Fibroblast of skin of left quadriceps (primary cell): ENCODE measurements around the gene NEB.
"Not testable (repeated sequence)": the region's sequence is repeated elsewhere in the genome, so short reads cannot be mapped to it uniquely, and the experiment has no call there.

Experiments
- DNase-seq, 2 experiments: peaks; one replicate each; pipeline ENCODE4 v3.0.0-alpha.2; 2013; ENCODE audit warnings: low read depth in 2 of 2

NEB gene

GRCh38 chr2:151557883-151558282, 176.4 kb downstream of the NEB start:
- not testable (repeated sequence) for DNase-seq

GRCh38 chr2:151556121-151556520, 178.2 kb downstream of the NEB start:
- DNase-seq: no peak

GRCh38 chr2:151552287-151552686, 182.0 kb downstream of the NEB start:
- DNase-seq: no peak

GRCh38 chr2:151551556-151551955, 182.7 kb downstream of the NEB start:
- DNase-seq: no peak

GRCh38 chr2:151549191-151549590, 185.1 kb downstream of the NEB start:
- DNase-seq: no peak

GRCh38 chr2:151544449-151544848, 189.8 kb downstream of the NEB start:
- DNase-seq: no peak

- peak; percentile 29 to 44 for DNase-seq
These were observed 190.4 kb downstream of the NEB start for GRCh38 chr2:151543876-151544275.

- DNase-seq: no peak
These were observed 200.3 kb downstream of the NEB start for GRCh38 chr2:151534001-151534400.

- no peak for DNase-seq
These were observed 201.1 kb downstream of the NEB start for GRCh38 chr2:151533127-151533526.

- no peak for DNase-seq
These were observed 207.6 kb downstream of the NEB start for GRCh38 chr2:151526572-151527090.

GRCh38 chr2:151525821-151526373, 208.4 kb downstream of the NEB start:
- no peak for DNase-seq

- DNase-seq: peak; percentile 22 to 34
These were observed 210.4 kb downstream of the NEB start for GRCh38 chr2:151523850-151524249.

- DNase-seq: no peak
These were observed 211.7 kb downstream of the NEB start for GRCh38 chr2:151522556-151522955.

GRCh38 chr2:151520976-151521375, 213.3 kb downstream of the NEB start:
- DNase-seq: no peak

- DNase-seq: no peak
These were observed 215.5 kb downstream of the NEB start for GRCh38 chr2:151518802-151519201.

GRCh38 chr2:151508519-151508918, 225.8 kb downstream of the NEB start:
- no peak for DNase-seq

GRCh38 chr2:151506170-151506569, 228.1 kb downstream of the NEB start:
- DNase-seq: no peak

GRCh38 chr2:151498178-151498577, 236.1 kb downstream of the NEB start:
- DNase-seq: no peak

- DNase-seq: no peak
These were observed 242.8 kb downstream of the NEB start for GRCh38 chr2:151491496-151491895.

- no peak for DNase-seq
These were observed 244.0 kb downstream of the NEB start for GRCh38 chr2:151490276-151490675.

GRCh38 chr2:151486053-151486452, 248.2 kb downstream of the NEB start:
- DNase-seq: no peak

GRCh38 chr2:151484100-151484499, 250.2 kb downstream of the NEB start:
- no peak for DNase-seq

GRCh38 chr2:151483546-151483945, 250.7 kb downstream of the NEB start:
- DNase-seq: no peak

GRCh38 chr2:151482171-151482725, 252.0 kb downstream of the NEB start:
- DNase-seq: no peak
